H9 (cell line): ENCODE measurements around the gene PIP4K2A. TPM values are rescaled to one million over a fixed set of nuclear protein-coding genes. Genes with fewer than 3 reads are reported as not detected.

Source experiments
- DNase-seq: peaks from one replicate; pipeline ENCODE4 v3.0.0-alpha.2; 2017
- H2AFZ ChIP-seq: one replicate; pipeline ENCODE4 v1.6.1; 2013; ENCODE audit warnings: mild to moderate bottlenecking, low read length, control low read depth, moderate library complexity
- H2AK5ac ChIP-seq: 2 replicates; pipeline ENCODE4 v1.6.1; 2013; ENCODE audit warnings: low read length, control low read depth, mixed read lengths; ENCODE audit not compliant: insufficient read length
- H2BK120ac ChIP-seq: one replicate; pipeline ENCODE4 v1.6.1; 2013; ENCODE audit warnings: low read depth, mild to moderate bottlenecking, low read length, control low read depth, inconsistent platforms; ENCODE audit not compliant: poor library complexity, severe bottlenecking
- H2BK12ac ChIP-seq: 2 replicates; pipeline ENCODE4 v1.6.1; 2013; ENCODE audit warnings: low read length, control low read depth, mixed read lengths, low read depth; ENCODE audit not compliant: insufficient read length
- H2BK15ac ChIP-seq: 2 replicates; pipeline ENCODE4 v1.6.1; 2013; ENCODE audit warnings: low read depth, low read length, control low read depth
- H2BK20ac ChIP-seq: one replicate; pipeline ENCODE4 v1.6.1; 2013; ENCODE audit warnings: low read depth, mild to moderate bottlenecking, low read length, control low read depth, inconsistent platforms; ENCODE audit not compliant: poor library complexity, severe bottlenecking
- H2BK5ac ChIP-seq: 2 replicates; pipeline ENCODE4 v1.6.1; 2013; ENCODE audit warnings: low read length, control low read depth, mixed read lengths; ENCODE audit not compliant: insufficient read length
- H3K14ac ChIP-seq: 2 replicates; pipeline ENCODE4 v1.6.1; 2013; ENCODE audit warnings: low read length, control low read depth; ENCODE audit not compliant: insufficient read depth
- H3K18ac ChIP-seq: 2 replicates; pipeline ENCODE4 v1.6.1; 2013; ENCODE audit warnings: low read depth, mild to moderate bottlenecking, mixed read lengths, low read length, control low read depth; ENCODE audit not compliant: insufficient read length
- H3K23ac ChIP-seq: 2 replicates; pipeline ENCODE4 v1.6.1; 2013; ENCODE audit warnings: low read length, control low read depth, mixed read lengths, low read depth; ENCODE audit not compliant: insufficient read length
- H3K23me2 ChIP-seq: 2 replicates; pipeline ENCODE4 v1.6.1; 2013; ENCODE audit warnings: low read depth, mild to moderate bottlenecking, mixed read lengths, low read length, control low read depth; ENCODE audit not compliant: insufficient read length, poor library complexity, severe bottlenecking
- H3K27ac ChIP-seq: 2 replicates; pipeline ENCODE4 v1.5.1; 2013; ENCODE audit warnings: low read length, control low read depth, mixed read lengths, low read depth; ENCODE audit not compliant: insufficient read length
- H3K27me3 ChIP-seq: 2 replicates; pipeline ENCODE4 v1.6.1; 2013; ENCODE audit warnings: low read length, control low read depth, inconsistent platforms; ENCODE audit not compliant: insufficient read depth
- H3K4ac ChIP-seq: 2 replicates; pipeline ENCODE4 v1.6.1; 2013; ENCODE audit warnings: low read depth, mild to moderate bottlenecking, control low read depth, inconsistent platforms, low read length, moderate library complexity
- H3K4me1 ChIP-seq: 2 replicates; pipeline ENCODE4 v1.6.1; 2013; ENCODE audit warnings: low read length, control low read depth, inconsistent platforms; ENCODE audit not compliant: insufficient read depth
- H3K4me2 ChIP-seq: 2 replicates; pipeline ENCODE4 v1.6.1; 2013; ENCODE audit warnings: low read length, control low read depth, mixed read lengths; ENCODE audit not compliant: insufficient read length, insufficient read depth
- H3K56ac ChIP-seq: 2 replicates; pipeline ENCODE4 v1.6.1; 2013; ENCODE audit warnings: low read depth, mild to moderate bottlenecking, mixed read lengths, low read length, control low read depth; ENCODE audit not compliant: insufficient read length
- H3K79me1 ChIP-seq: 2 replicates; pipeline ENCODE4 v1.6.1; 2013; ENCODE audit warnings: low read depth, mild to moderate bottlenecking, moderate library complexity, low read length, control low read depth, inconsistent platforms; ENCODE audit not compliant: insufficient read depth, poor library complexity, severe bottlenecking
- H3K79me2 ChIP-seq: 2 replicates; pipeline ENCODE4 v1.6.1; 2013; ENCODE audit warnings: low read length, control low read depth, inconsistent platforms; ENCODE audit not compliant: insufficient read depth
- H3K9ac ChIP-seq: 2 replicates; pipeline ENCODE4 v1.6.1; 2013; ENCODE audit warnings: low read length, control low read depth, mixed read lengths; ENCODE audit not compliant: insufficient read length; ENCODE audit errors: extremely low read depth
- H3K9me3 ChIP-seq: one replicate; pipeline ENCODE4 v1.6.1; 2013; ENCODE audit warnings: low read depth, low read length, inconsistent platforms; ENCODE audit not compliant: control insufficient read depth
- H3T11ph ChIP-seq: one replicate; pipeline ENCODE4 v1.6.1; 2013; ENCODE audit warnings: mild to moderate bottlenecking, low read length, control low read depth, inconsistent platforms
- H4K20me1 ChIP-seq: one replicate; pipeline ENCODE4 v1.6.1; 2013; ENCODE audit not compliant: control insufficient read depth, insufficient read length, insufficient read depth
- H4K5ac ChIP-seq: 2 replicates; pipeline ENCODE4 v1.6.1; 2013; ENCODE audit warnings: low read depth, mild to moderate bottlenecking, mixed read lengths, low read length, control low read depth; ENCODE audit not compliant: insufficient read length
- H4K8ac ChIP-seq: replicated peaks from 2 replicates; pipeline ENCODE4 v1.6.1; 2013; ENCODE audit warnings: low read length, control low read depth, mixed read lengths, low read depth; ENCODE audit not compliant: insufficient read length
- H4K91ac ChIP-seq: 2 replicates; pipeline ENCODE4 v1.6.1; 2013; ENCODE audit warnings: low read depth, mild to moderate bottlenecking, moderate library complexity, mixed read lengths, low read length, control low read depth; ENCODE audit not compliant: insufficient read length
- H3K27ac Mint-ChIP-seq, 3 experiments: 2 replicates in 2 of 3; 3 replicates in 1 of 3; pipeline ENCODE4 v1.8.0; 2020 to 2021; ENCODE audit warnings: mixed read lengths in 3 of 3, mild to moderate bottlenecking in 1 of 3, moderate library complexity in 1 of 3
- H3K27me3 Mint-ChIP-seq: 2 replicates; pipeline ENCODE4 v1.8.0; 2021; ENCODE audit warnings: low read depth, mild to moderate bottlenecking, moderate library complexity, mixed read lengths
- H3K36me3 Mint-ChIP-seq, 3 experiments: 2 replicates in 2 of 3; 3 replicates in 1 of 3; pipeline ENCODE4 v1.8.0; 2020 to 2021; ENCODE audit warnings: low read depth in 3 of 3, mixed read lengths in 3 of 3; ENCODE audit not compliant: insufficient read depth in 1 of 3
- H3K4me1 Mint-ChIP-seq, 2 experiments: 2 replicates each; pipeline ENCODE4 v1.8.0; 2020; ENCODE audit warnings: mixed read lengths in 2 of 2
- H3K4me3 Mint-ChIP-seq, 2 experiments: 2 replicates in 1 of 2; 3 replicates in 1 of 2; pipeline ENCODE4 v1.8.0; 2020 to 2021; ENCODE audit warnings: mild to moderate bottlenecking in 2 of 2, mixed read lengths in 2 of 2, moderate library complexity in 1 of 2
- H3K9me3 Mint-ChIP-seq, 2 experiments: 2 replicates in 1 of 2; 3 replicates in 1 of 2; pipeline ENCODE4 v1.8.0; 2020; ENCODE audit warnings: mild to moderate bottlenecking in 2 of 2, mixed read lengths in 2 of 2, moderate library complexity in 1 of 2
- WGBS: extraction: QIAGEN DNeasy Blood & Tissue Kit; methylation state at CpG from one replicate; pipeline ENCODE4 v1.1.7; 2013; ENCODE audit warnings: missing lambda C conversion rate, low lambda C conversion rate, mixed read lengths; ENCODE audit not compliant: insufficient read length; ENCODE audit errors: extremely low coverage; 5-methylcytosine and 5-hydroxymethylcytosine counted together
- total RNA-seq: library from RNA; stranded (reverse); gene quantifications from 2 replicates; pipeline ENCODE4 v1.2.1, GENCODE V29; 2021
- TF ChIP-seq, protein P1 (sequence below): fragments of 200-600 bp; sonication (generic); conservative IDR thresholded peaks from 3 replicates; pipeline ENCODE4 v1.8.0; 2021; ENCODE audit warnings: antibody characterized with exemption, mild to moderate bottlenecking

PIP4K2A gene
- total RNA-seq, 1 experiment from 2014 or later = 33.6 TPM

- Histone ChIP-seq H3K4me2 (no peak overlapping the region), H3K18ac (no peak overlapping the region), H2BK5ac (no peak overlapping the region), H3K23me2 (no peaks in the 10 kb centered on the region), H4K91ac (no peak overlapping the region), H3K23ac (no peak overlapping the region), H4K8ac (no peak overlapping the region), H3K56ac (no peak overlapping the region), H3K79me1 (no peaks in the 10 kb centered on the region), H3K4ac (no peak overlapping the region), H2AFZ (no peak overlapping the region), H2BK20ac (no peak overlapping the region), H2AK5ac (no peak overlapping the region), H2BK120ac (no peak overlapping the region), H4K5ac (no peak overlapping the region), H2BK15ac (no peak overlapping the region), H2BK12ac (no peak overlapping the region), H3T11ph (no peak overlapping the region), H3K27ac (no peak overlapping the region), H4K20me1 (no peaks in the 10 kb centered on the region), H3K27me3 (no peaks in the 10 kb centered on the region), H3K9ac (no peak overlapping the region), H3K14ac (no peak overlapping the region), H3K79me2 (no peaks in the 10 kb centered on the region), H3K4me1 (no peaks in the 10 kb centered on the region), H3K9me3 (no peaks in the 10 kb centered on the region)
- H3K27ac Mint-ChIP-seq = no peak overlapping the region
- no CpG with 5 or more reads among the region's 6 CpGs for WGBS
- H3K27me3 Mint-ChIP-seq = no peaks in the 10 kb centered on the region; the same call in none of the 2 replicates
- H3K9me3 Mint-ChIP-seq = no peaks in the 10 kb centered on the region
- peaks cover 0 to 2% (median 0%) of the 10 kb centered on the region in 3 experiments; a peak in 1 of 7 replicates for H3K36me3 Mint-ChIP-seq
- H3K4me1 Mint-ChIP-seq = peaks cover 12 to 14% of the 10 kb centered on the region in 2 experiments
- TF ChIP-seq, protein P1, sequence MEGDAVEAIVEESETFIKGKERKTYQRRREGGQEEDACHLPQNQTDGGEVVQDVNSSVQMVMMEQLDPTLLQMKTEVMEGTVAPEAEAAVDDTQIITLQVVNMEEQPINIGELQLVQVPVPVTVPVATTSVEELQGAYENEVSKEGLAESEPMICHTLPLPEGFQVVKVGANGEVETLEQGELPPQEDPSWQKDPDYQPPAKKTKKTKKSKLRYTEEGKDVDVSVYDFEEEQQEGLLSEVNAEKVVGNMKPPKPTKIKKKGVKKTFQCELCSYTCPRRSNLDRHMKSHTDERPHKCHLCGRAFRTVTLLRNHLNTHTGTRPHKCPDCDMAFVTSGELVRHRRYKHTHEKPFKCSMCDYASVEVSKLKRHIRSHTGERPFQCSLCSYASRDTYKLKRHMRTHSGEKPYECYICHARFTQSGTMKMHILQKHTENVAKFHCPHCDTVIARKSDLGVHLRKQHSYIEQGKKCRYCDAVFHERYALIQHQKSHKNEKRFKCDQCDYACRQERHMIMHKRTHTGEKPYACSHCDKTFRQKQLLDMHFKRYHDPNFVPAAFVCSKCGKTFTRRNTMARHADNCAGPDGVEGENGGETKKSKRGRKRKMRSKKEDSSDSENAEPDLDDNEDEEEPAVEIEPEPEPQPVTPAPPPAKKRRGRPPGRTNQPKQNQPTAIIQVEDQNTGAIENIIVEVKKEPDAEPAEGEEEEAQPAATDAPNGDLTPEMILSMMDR = no peak
- no peak overlapping the region for H3K4me3 Mint-ChIP-seq
- no peak for DNase-seq
Measured at GRCh38 chr10:22758867-22759266, 44.5 kb upstream of the PIP4K2A start.
